Measurements from ENCODE around the gene NLRP14.

NLRP14 gene

GRCh38 chr11:7060868-7061267 lies 40.6 kb downstream of the NLRP14 start:
- no peak for DNase-seq

GRCh38 chr11:7062534-7062933 lies 42.3 kb downstream of the NLRP14 start:
- DNase-seq, result no peak

GRCh38 chr11:7072401-7073028 lies 52.2 kb downstream of the NLRP14 start:
- DNase-seq, result no peak

- DNase-seq, result no peak
Measured at GRCh38 chr11:7077101-7077500, 56.8 kb downstream of the NLRP14 start.

- no peak for DNase-seq
Measured at GRCh38 chr11:7079545-7080135, 59.4 kb downstream of the NLRP14 start.

- no peak for DNase-seq
Measured at GRCh38 chr11:7080900-7081299, 60.6 kb downstream of the NLRP14 start.

- no peak for DNase-seq
Measured at GRCh38 chr11:7081441-7081840, 61.2 kb downstream of the NLRP14 start.

GRCh38 chr11:7088921-7089320 lies 68.6 kb downstream of the NLRP14 start, which contains the start of gene RBMXL2:
RBMXL2 (plus strand) TSS chr11:7088998; CDS start chr11:7089121, 123 bp downstream.
- DNase-seq, result no peak

- DNase-seq, result no peak
Measured at GRCh38 chr11:7089328-7090251, 69.3 kb downstream of the NLRP14 start.

GRCh38 chr11:7098235-7098832 lies 78.1 kb downstream of the NLRP14 start:
- no peak for DNase-seq

GRCh38 chr11:7115780-7116179 lies 95.5 kb downstream of the NLRP14 start:
- no peak for DNase-seq

- no peak for DNase-seq
Measured at GRCh38 chr11:7116370-7116769, 96.1 kb downstream of the NLRP14 start.
